ENCODE results near the gene ROR1. TPM values are rescaled to one million over a fixed set of nuclear protein-coding genes. Genes with fewer than 3 reads are reported as not detected.

The ROR1 gene
- total and polyA plus RNA-seq, 2 of the 4 experiments (the other 2 are of a cell fraction): 4.4 to 10.0 TPM

DNA sequence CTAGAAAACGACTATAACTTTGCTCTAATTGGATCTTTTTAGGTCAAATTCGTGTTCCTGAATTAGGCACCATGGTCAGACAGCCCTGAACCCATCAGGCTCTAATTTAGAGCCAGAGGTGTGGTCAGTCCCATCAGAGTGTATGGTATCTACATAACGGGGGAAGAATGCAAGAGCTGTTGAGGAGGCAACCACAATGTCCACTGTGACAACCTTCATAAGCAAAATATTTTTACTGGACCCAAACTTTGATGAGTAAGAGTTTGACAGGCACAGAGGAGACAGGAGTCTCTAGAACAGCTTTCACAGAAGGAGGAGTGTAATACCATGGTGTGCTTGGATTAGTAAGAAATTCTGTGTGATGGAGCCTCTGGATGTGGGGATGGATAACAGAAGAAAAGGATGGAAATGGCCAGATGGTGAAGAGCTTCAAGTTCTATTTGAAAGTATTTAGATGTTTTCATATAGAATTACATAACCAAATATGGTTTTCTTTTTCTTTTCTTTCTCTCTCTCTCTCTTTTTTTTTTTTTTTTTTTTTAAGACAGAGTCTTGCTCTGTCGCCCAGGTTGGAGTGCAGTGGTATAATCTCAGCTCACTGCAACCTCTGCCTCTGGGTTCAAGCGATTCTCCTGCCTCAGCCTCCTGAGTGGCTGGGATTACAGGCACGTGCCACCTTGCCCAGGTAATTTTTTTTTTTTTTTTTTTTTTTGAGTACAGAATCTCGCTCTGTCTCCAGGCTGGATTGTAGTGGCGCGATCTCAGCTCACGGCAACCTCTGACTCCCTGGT lies 454.5 kb downstream of the ROR1 start:
- Histone ChIP-seq H3K18ac (ENCODE audit: low read depth, low read length) (no peak overlapping the region), H3K4me2 (ENCODE audit: low read depth, low read length) (no peak overlapping the region), H3K79me1 (ENCODE audit: low read depth in 1 of 2, low read length in 2 of 2) (no peaks in the 10 kb centered on the region), H3K14ac (replicated peaks; ENCODE audit: low read depth, low read length) (no peak overlapping the region), H3K4me1 (ENCODE audit: control insufficient read depth, insufficient read depth, low read length) (peaks cover 7% of the 10 kb centered on the region), H3K56ac (ENCODE audit: extremely low read depth, insufficient read depth, low read length) (no peak overlapping the region), H2AK9ac (replicated peaks; ENCODE audit: low read depth, low read length, poor library complexity) (no peak overlapping the region), H2BK20ac (ENCODE audit: low read depth, low read length) (0 out of 2 replicates have a peak overlapping the region, but pooled peaks have one; percentile 24), H2AK5ac (ENCODE audit: low read depth, low read length) (no peak overlapping the region), H3K4ac (ENCODE audit: low read depth, low read length) (no peak overlapping the region), H3K23ac (ENCODE audit: low read depth, low read length) (no peak overlapping the region), H3K9me3 (ENCODE audit: control insufficient read depth, insufficient read depth, low read length) (no peaks in the 10 kb centered on the region), H3K27me3 (ENCODE audit: control insufficient read depth, insufficient read depth, low read length) (no peaks in the 10 kb centered on the region), H4K20me1 (ENCODE audit: insufficient read depth, low read length) (no peaks in the 10 kb centered on the region), H4K8ac (ENCODE audit: low read depth in 2 of 2, low read length in 2 of 2) (no peak overlapping the region), H2BK15ac (ENCODE audit: low read depth, low read length) (no peak overlapping the region; the same call in 2 of the 3 replicates), H3K9me1 (ENCODE audit: insufficient read depth, low read length) (no peaks in the 10 kb centered on the region; the same call in 1 of the 2 replicates), H2BK120ac (ENCODE audit: low read depth, low read length) (0 out of 2 replicates have a peak overlapping the region, but pooled peaks have one; percentile 4), H3K27ac (ENCODE audit: insufficient read depth, low read length) (no peak overlapping the region), H3K36me3 (ENCODE audit: control insufficient read depth, insufficient read depth, low read length) (no peaks in the 10 kb centered on the region), H2BK5ac (ENCODE audit: low read depth, low read length, poor library complexity, severe bottlenecking) (no peak overlapping the region), H2AFZ (replicated peaks; ENCODE audit: low read length, poor library complexity) (no peak overlapping the region), H4K5ac (ENCODE audit: low read depth, low read length) (no peak overlapping the region), H4K91ac (ENCODE audit: insufficient read depth, low read depth, low read length) (no peak overlapping the region), H3K9ac (ENCODE audit: low read depth, low read length) (no peak overlapping the region), H3K4me3 (ENCODE audit: insufficient read depth, low read depth, low read length) (no peak overlapping the region)
- CTCF ChIA-PET: interaction anchor here (0.8 kb wide), 1 partner anchor 12 kb away, joined by 3 read pairs; no protein-coding TSS in a partner anchor
- POLR2A ChIA-PET (ENCODE audit: unreplicated experiment): no interaction called here
- in situ Hi-C loops (cut with MboI; ENCODE audit: low sequenced_read_pairs) (no loop called here), intact Hi-C loops (cut with micrococcal nuclease) (no loop called here), dilution Hi-C loops (cut with HindIII; ENCODE audit: low sequenced_read_pairs, unreplicated experiment) (no loop called here)
- DNase-seq: peak; percentile 55
- no TSS peak for BruUV-seq (replicated peaks)
- 80% methylated on average over 1 of the region's 10 CpGs; no CpG with 5 or more reads in 1 of the 2 experiments for WGBS, 2 experiments (ENCODE audit: extremely low coverage in 2 of 2, insufficient read length in 1 of 2)
- peak; percentile 36 for ATAC-seq (ENCODE audit: low read depth)
- TF ChIP-seq, protein P1, sequence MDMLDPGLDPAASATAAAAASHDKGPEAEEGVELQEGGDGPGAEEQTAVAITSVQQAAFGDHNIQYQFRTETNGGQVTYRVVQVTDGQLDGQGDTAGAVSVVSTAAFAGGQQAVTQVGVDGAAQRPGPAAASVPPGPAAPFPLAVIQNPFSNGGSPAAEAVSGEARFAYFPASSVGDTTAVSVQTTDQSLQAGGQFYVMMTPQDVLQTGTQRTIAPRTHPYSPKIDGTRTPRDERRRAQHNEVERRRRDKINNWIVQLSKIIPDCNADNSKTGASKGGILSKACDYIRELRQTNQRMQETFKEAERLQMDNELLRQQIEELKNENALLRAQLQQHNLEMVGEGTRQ (IDR thresholded peaks at IDR 0.05; ENCODE audit: low read depth, low read length): no peak
- TF ChIP-seq RAD21 (IDR thresholded peaks at IDR 0.05; ENCODE audit: low read length) (no peak), RCOR1 (IDR thresholded peaks at IDR 0.05; ENCODE audit: insufficient replicate concordance, low read length) (no peak), NFE2L2 (IDR thresholded peaks at IDR 0.05; ENCODE audit: low read depth, low read length) (no peak), MAFK (IDR thresholded peaks at IDR 0.05; ENCODE audit: low read depth, low read length) (no peak), CHD1 (IDR thresholded peaks at IDR 0.05; ENCODE audit: low read depth, low read length) (no peak), RFX5 (IDR thresholded peaks at IDR 0.05; ENCODE audit: low read depth, low read length) (no peak), BHLHE40 (IDR thresholded peaks at IDR 0.05; ENCODE audit: low read depth, low read length) (no peak), POLR2A (IDR thresholded peaks at IDR 0.05; ENCODE audit: low read depth, low read length) (no peak), SMC3 (IDR thresholded peaks at IDR 0.05; ENCODE audit: low read depth, low read length) (no peak), CEBPB (IDR thresholded peaks at IDR 0.05; ENCODE audit: low read depth, low read length) (no peak), MXI1 (IDR thresholded peaks at IDR 0.05; ENCODE audit: borderline replicate concordance, low read depth, low read length) (no peak), FOS (IDR thresholded peaks at IDR 0.05; ENCODE audit: low read depth, low read length) (no peak)
- TF ChIP-seq, protein P2, sequence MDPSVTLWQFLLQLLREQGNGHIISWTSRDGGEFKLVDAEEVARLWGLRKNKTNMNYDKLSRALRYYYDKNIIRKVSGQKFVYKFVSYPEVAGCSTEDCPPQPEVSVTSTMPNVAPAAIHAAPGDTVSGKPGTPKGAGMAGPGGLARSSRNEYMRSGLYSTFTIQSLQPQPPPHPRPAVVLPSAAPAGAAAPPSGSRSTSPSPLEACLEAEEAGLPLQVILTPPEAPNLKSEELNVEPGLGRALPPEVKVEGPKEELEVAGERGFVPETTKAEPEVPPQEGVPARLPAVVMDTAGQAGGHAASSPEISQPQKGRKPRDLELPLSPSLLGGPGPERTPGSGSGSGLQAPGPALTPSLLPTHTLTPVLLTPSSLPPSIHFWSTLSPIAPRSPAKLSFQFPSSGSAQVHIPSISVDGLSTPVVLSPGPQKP (IDR thresholded peaks at IDR 0.05; ENCODE audit: borderline replicate concordance, low read depth, low read length): no peak
- TF ChIP-seq, protein P3, sequence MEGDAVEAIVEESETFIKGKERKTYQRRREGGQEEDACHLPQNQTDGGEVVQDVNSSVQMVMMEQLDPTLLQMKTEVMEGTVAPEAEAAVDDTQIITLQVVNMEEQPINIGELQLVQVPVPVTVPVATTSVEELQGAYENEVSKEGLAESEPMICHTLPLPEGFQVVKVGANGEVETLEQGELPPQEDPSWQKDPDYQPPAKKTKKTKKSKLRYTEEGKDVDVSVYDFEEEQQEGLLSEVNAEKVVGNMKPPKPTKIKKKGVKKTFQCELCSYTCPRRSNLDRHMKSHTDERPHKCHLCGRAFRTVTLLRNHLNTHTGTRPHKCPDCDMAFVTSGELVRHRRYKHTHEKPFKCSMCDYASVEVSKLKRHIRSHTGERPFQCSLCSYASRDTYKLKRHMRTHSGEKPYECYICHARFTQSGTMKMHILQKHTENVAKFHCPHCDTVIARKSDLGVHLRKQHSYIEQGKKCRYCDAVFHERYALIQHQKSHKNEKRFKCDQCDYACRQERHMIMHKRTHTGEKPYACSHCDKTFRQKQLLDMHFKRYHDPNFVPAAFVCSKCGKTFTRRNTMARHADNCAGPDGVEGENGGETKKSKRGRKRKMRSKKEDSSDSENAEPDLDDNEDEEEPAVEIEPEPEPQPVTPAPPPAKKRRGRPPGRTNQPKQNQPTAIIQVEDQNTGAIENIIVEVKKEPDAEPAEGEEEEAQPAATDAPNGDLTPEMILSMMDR (conservative IDR thresholded peaks at IDR 0.05; ENCODE audit: low read depth, low read length): no peak
